Measurements from ENCODE around the gene TACR1. TPM values are rescaled to one million over a fixed set of nuclear protein-coding genes. Genes with fewer than 3 reads are reported as not detected.

Gene TACR1
- total and polyA plus RNA-seq, 8 donors: 0.14 to 3.5 (median 0.49) TPM; not detected in 4

DNA sequence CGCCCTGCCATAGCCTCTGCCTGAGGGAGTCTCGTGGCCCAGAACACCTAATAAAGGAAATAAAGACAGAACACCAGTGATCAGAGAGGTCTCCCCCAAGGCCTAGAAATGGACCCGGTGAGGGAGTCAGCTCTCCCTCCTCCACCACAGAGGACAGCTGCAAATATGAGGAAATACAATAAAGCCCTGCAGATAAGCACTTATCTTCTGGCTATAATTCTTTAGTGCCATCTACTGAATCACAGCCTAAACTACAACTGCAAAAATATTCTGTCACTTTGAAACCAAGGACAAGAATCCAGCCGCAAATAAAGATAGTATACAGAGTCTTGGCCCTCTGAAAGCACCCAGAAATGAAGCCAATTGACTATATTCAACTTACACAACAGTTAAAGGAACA, 42.4 kb upstream of the TACR1 start:
- intact Hi-C loops (cut with DNase I; ENCODE audit: low total_unique reads): no loop called here
- 82 to 93% (median 90%) methylated on average over 4 of the region's 4 CpGs for WGBS, 5 donors
- DNase-seq: no peak
- no peaks in the 10 kb centered on the region for H3K27me3 ChIP-seq
- no peaks in the 10 kb centered on the region for H3K4me1 ChIP-seq
- H3K36me3 ChIP-seq: no peaks in the 10 kb centered on the region
- H3K9me3 ChIP-seq: peaks cover 0 to 36% (median 15%) of the 10 kb centered on the region in 4 donors
- TF ChIP-seq EP300 (IDR thresholded peaks at IDR 0.05) (no peak), POLR2AphosphoS5 (IDR thresholded peaks at IDR 0.05) (no peak), POLR2A (IDR thresholded peaks at IDR 0.05) (no peak)
- TF ChIP-seq, protein P1, sequence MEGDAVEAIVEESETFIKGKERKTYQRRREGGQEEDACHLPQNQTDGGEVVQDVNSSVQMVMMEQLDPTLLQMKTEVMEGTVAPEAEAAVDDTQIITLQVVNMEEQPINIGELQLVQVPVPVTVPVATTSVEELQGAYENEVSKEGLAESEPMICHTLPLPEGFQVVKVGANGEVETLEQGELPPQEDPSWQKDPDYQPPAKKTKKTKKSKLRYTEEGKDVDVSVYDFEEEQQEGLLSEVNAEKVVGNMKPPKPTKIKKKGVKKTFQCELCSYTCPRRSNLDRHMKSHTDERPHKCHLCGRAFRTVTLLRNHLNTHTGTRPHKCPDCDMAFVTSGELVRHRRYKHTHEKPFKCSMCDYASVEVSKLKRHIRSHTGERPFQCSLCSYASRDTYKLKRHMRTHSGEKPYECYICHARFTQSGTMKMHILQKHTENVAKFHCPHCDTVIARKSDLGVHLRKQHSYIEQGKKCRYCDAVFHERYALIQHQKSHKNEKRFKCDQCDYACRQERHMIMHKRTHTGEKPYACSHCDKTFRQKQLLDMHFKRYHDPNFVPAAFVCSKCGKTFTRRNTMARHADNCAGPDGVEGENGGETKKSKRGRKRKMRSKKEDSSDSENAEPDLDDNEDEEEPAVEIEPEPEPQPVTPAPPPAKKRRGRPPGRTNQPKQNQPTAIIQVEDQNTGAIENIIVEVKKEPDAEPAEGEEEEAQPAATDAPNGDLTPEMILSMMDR (IDR thresholded peaks at IDR 0.05): no peak
- no peak overlapping the region for H3K4me3 ChIP-seq
- H3K27ac ChIP-seq: no peak overlapping the region

DNA sequence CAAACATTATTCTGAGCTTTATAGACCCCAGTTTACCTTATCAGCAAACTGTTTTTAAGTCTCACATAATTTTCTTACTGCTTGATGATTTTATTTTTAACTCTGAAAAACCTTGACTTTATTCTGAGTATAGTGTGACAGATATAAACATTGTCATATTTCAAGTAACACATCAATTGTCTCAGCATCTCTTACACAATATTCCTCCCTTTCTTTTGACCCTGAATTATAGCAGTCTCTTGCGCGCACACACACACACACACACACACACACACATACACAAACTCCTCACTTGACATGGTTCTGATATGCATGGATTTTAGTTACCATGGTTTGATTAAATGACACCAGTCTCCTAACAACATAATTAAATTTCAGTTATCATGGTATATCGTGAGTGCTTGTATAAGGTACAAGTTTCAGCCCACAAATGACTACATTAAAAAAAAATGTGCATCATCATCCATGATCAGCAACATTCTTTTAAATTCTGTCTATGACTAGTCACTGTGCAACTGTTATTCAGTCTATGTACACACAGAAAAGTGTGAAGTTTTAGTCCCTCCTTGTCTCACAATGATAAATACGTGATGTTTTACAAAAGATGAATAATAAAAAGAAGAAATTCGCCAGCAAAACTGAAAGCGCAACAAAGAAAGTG, 39.5 kb upstream of the TACR1 start:
- no peak overlapping the region for H3K4me3 ChIP-seq
- TF ChIP-seq POLR2A (IDR thresholded peaks at IDR 0.05) (no peak), EP300 (IDR thresholded peaks at IDR 0.05) (no peak), POLR2AphosphoS5 (IDR thresholded peaks at IDR 0.05) (no peak)
- TF ChIP-seq, protein P1 (IDR thresholded peaks at IDR 0.05): no peak
- H3K4me1 ChIP-seq: no peaks in the 10 kb centered on the region
- 73 to 83% (median 79%) methylated on average over 6 of the region's 6 CpGs for WGBS, 5 donors
- H3K27ac ChIP-seq: no peak overlapping the region
- peaks cover 0 to 26% (median 15%) of the 10 kb centered on the region in 4 donors for H3K9me3 ChIP-seq
- intact Hi-C loops (cut with DNase I; ENCODE audit: low total_unique reads): no loop called here
- DNase-seq: no peak
- no peaks in the 10 kb centered on the region for H3K36me3 ChIP-seq
- no peaks in the 10 kb centered on the region for H3K27me3 ChIP-seq

DNA sequence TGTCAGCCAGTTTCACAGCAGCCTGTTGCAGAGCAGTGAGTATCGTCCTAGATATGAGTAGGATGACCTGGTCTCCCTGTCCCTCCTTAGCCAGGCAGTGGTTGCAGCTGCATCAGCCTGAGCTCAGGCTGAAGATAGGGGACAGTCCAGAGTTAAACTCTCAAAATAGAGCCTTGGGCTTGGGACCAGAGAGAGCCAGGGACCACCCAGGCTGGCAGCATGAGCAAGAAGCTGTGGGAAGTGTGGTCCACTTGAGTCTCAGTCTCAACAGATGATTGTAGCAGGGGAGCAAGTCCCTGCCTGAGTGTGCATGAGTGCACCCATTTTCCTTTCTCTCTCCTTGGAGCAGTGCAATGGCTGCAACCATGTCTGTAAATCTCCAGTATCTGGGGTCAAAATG, 38.0 kb upstream of the TACR1 start:
- Histone ChIP-seq H3K9me3 (peaks cover 0 to 14% (median 5%) of the 10 kb centered on the region in 4 donors), H3K4me1 (no peaks in the 10 kb centered on the region), H3K27me3 (no peaks in the 10 kb centered on the region), H3K27ac (no peak overlapping the region), H3K36me3 (no peaks in the 10 kb centered on the region), H3K4me3 (no peak overlapping the region)
- no peak for DNase-seq
- 86 to 100% (median 94%) methylated on average over 1 of the region's 1 CpG for WGBS, 5 donors
- intact Hi-C loops (cut with DNase I; ENCODE audit: low total_unique reads): no loop called here
- TF ChIP-seq, protein P1 (IDR thresholded peaks at IDR 0.05): no peak
- TF ChIP-seq EP300 (IDR thresholded peaks at IDR 0.05) (no peak), POLR2AphosphoS5 (IDR thresholded peaks at IDR 0.05) (no peak)

DNA sequence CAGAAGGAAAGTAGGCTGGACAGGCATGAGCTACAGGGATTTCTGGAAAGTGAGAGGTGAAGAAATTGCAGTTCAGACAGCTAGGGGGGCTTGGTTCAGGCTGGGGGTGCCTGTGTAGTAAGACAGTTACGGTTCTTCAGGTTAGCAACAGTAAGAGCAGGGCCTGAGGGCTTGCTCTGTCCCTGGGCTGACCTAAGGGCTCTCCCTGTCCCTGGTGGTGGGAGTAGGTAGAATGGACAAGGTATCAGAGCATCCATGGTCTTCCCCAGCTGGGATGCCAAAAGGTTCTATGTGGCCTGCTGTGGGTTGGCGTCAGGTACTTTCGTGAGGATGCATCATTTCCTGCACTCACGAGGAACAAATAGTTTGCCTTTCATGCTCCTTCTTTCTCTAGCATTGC, 34.6 kb upstream of the TACR1 start:
- 86 to 95% (median 90%) methylated on average over 4 of the region's 4 CpGs for WGBS, 5 donors
- Histone ChIP-seq H3K4me3 (no peak overlapping the region), H3K27ac (no peak overlapping the region), H3K4me1 (no peaks in the 10 kb centered on the region), H3K27me3 (no peaks in the 10 kb centered on the region), H3K36me3 (no peaks in the 10 kb centered on the region), H3K9me3 (no peaks in the 10 kb centered on the region)
- DNase-seq: no peak
- TF ChIP-seq EP300 (IDR thresholded peaks at IDR 0.05) (no peak), POLR2A (IDR thresholded peaks at IDR 0.05) (no peak), POLR2AphosphoS5 (IDR thresholded peaks at IDR 0.05) (no peak)
- TF ChIP-seq, protein P1 (IDR thresholded peaks at IDR 0.05): no peak
- intact Hi-C loops (cut with DNase I; ENCODE audit: low total_unique reads): no loop called here
